H9 (cell line): Measurements from ENCODE around the gene UBE3B. TPM values are rescaled to one million over a fixed set of nuclear protein-coding genes. Genes with fewer than 3 reads are reported as not detected.

Source experiments
- DNase-seq: peaks from one replicate; pipeline ENCODE4 v3.0.0-alpha.2; 2017
- H2AFZ ChIP-seq: one replicate; pipeline ENCODE4 v1.6.1; 2013; ENCODE audit warnings: mild to moderate bottlenecking, low read length, control low read depth, moderate library complexity
- H2AK5ac ChIP-seq: 2 replicates; pipeline ENCODE4 v1.6.1; 2013; ENCODE audit warnings: low read length, control low read depth, mixed read lengths; ENCODE audit not compliant: insufficient read length
- H2BK120ac ChIP-seq: one replicate; pipeline ENCODE4 v1.6.1; 2013; ENCODE audit warnings: low read depth, mild to moderate bottlenecking, low read length, control low read depth, inconsistent platforms; ENCODE audit not compliant: poor library complexity, severe bottlenecking
- H2BK12ac ChIP-seq: 2 replicates; pipeline ENCODE4 v1.6.1; 2013; ENCODE audit warnings: low read length, control low read depth, mixed read lengths, low read depth; ENCODE audit not compliant: insufficient read length
- H2BK15ac ChIP-seq: 2 replicates; pipeline ENCODE4 v1.6.1; 2013; ENCODE audit warnings: low read depth, low read length, control low read depth
- H2BK20ac ChIP-seq: one replicate; pipeline ENCODE4 v1.6.1; 2013; ENCODE audit warnings: low read depth, mild to moderate bottlenecking, low read length, control low read depth, inconsistent platforms; ENCODE audit not compliant: poor library complexity, severe bottlenecking
- H2BK5ac ChIP-seq: 2 replicates; pipeline ENCODE4 v1.6.1; 2013; ENCODE audit warnings: low read length, control low read depth, mixed read lengths; ENCODE audit not compliant: insufficient read length
- H3K14ac ChIP-seq: 2 replicates; pipeline ENCODE4 v1.6.1; 2013; ENCODE audit warnings: low read length, control low read depth; ENCODE audit not compliant: insufficient read depth
- H3K18ac ChIP-seq: 2 replicates; pipeline ENCODE4 v1.6.1; 2013; ENCODE audit warnings: low read depth, mild to moderate bottlenecking, mixed read lengths, low read length, control low read depth; ENCODE audit not compliant: insufficient read length
- H3K23ac ChIP-seq: 2 replicates; pipeline ENCODE4 v1.6.1; 2013; ENCODE audit warnings: low read length, control low read depth, mixed read lengths, low read depth; ENCODE audit not compliant: insufficient read length
- H3K23me2 ChIP-seq: 2 replicates; pipeline ENCODE4 v1.6.1; 2013; ENCODE audit warnings: low read depth, mild to moderate bottlenecking, mixed read lengths, low read length, control low read depth; ENCODE audit not compliant: insufficient read length, poor library complexity, severe bottlenecking
- H3K27ac ChIP-seq: 2 replicates; pipeline ENCODE4 v1.5.1; 2013; ENCODE audit warnings: low read length, control low read depth, mixed read lengths, low read depth; ENCODE audit not compliant: insufficient read length
- H3K27me3 ChIP-seq: 2 replicates; pipeline ENCODE4 v1.6.1; 2013; ENCODE audit warnings: low read length, control low read depth, inconsistent platforms; ENCODE audit not compliant: insufficient read depth
- H3K4ac ChIP-seq: 2 replicates; pipeline ENCODE4 v1.6.1; 2013; ENCODE audit warnings: low read depth, mild to moderate bottlenecking, control low read depth, inconsistent platforms, low read length, moderate library complexity
- H3K4me1 ChIP-seq: 2 replicates; pipeline ENCODE4 v1.6.1; 2013; ENCODE audit warnings: low read length, control low read depth, inconsistent platforms; ENCODE audit not compliant: insufficient read depth
- H3K4me2 ChIP-seq: 2 replicates; pipeline ENCODE4 v1.6.1; 2013; ENCODE audit warnings: low read length, control low read depth, mixed read lengths; ENCODE audit not compliant: insufficient read length, insufficient read depth
- H3K56ac ChIP-seq: 2 replicates; pipeline ENCODE4 v1.6.1; 2013; ENCODE audit warnings: low read depth, mild to moderate bottlenecking, mixed read lengths, low read length, control low read depth; ENCODE audit not compliant: insufficient read length
- H3K79me1 ChIP-seq: 2 replicates; pipeline ENCODE4 v1.6.1; 2013; ENCODE audit warnings: low read depth, mild to moderate bottlenecking, moderate library complexity, low read length, control low read depth, inconsistent platforms; ENCODE audit not compliant: insufficient read depth, poor library complexity, severe bottlenecking
- H3K79me2 ChIP-seq: 2 replicates; pipeline ENCODE4 v1.6.1; 2013; ENCODE audit warnings: low read length, control low read depth, inconsistent platforms; ENCODE audit not compliant: insufficient read depth
- H3K9ac ChIP-seq: 2 replicates; pipeline ENCODE4 v1.6.1; 2013; ENCODE audit warnings: low read length, control low read depth, mixed read lengths; ENCODE audit not compliant: insufficient read length; ENCODE audit errors: extremely low read depth
- H3K9me3 ChIP-seq: one replicate; pipeline ENCODE4 v1.6.1; 2013; ENCODE audit warnings: low read depth, low read length, inconsistent platforms; ENCODE audit not compliant: control insufficient read depth
- H3T11ph ChIP-seq: one replicate; pipeline ENCODE4 v1.6.1; 2013; ENCODE audit warnings: mild to moderate bottlenecking, low read length, control low read depth, inconsistent platforms
- H4K20me1 ChIP-seq: one replicate; pipeline ENCODE4 v1.6.1; 2013; ENCODE audit not compliant: control insufficient read depth, insufficient read length, insufficient read depth
- H4K5ac ChIP-seq: 2 replicates; pipeline ENCODE4 v1.6.1; 2013; ENCODE audit warnings: low read depth, mild to moderate bottlenecking, mixed read lengths, low read length, control low read depth; ENCODE audit not compliant: insufficient read length
- H4K8ac ChIP-seq: replicated peaks from 2 replicates; pipeline ENCODE4 v1.6.1; 2013; ENCODE audit warnings: low read length, control low read depth, mixed read lengths, low read depth; ENCODE audit not compliant: insufficient read length
- H4K91ac ChIP-seq: 2 replicates; pipeline ENCODE4 v1.6.1; 2013; ENCODE audit warnings: low read depth, mild to moderate bottlenecking, moderate library complexity, mixed read lengths, low read length, control low read depth; ENCODE audit not compliant: insufficient read length
- H3K27ac Mint-ChIP-seq, 3 experiments: 2 replicates in 2 of 3; 3 replicates in 1 of 3; pipeline ENCODE4 v1.8.0; 2020 to 2021; ENCODE audit warnings: mixed read lengths in 3 of 3, mild to moderate bottlenecking in 1 of 3, moderate library complexity in 1 of 3
- H3K27me3 Mint-ChIP-seq: 2 replicates; pipeline ENCODE4 v1.8.0; 2021; ENCODE audit warnings: low read depth, mild to moderate bottlenecking, moderate library complexity, mixed read lengths
- H3K36me3 Mint-ChIP-seq, 3 experiments: 2 replicates in 2 of 3; 3 replicates in 1 of 3; pipeline ENCODE4 v1.8.0; 2020 to 2021; ENCODE audit warnings: low read depth in 3 of 3, mixed read lengths in 3 of 3; ENCODE audit not compliant: insufficient read depth in 1 of 3
- H3K4me1 Mint-ChIP-seq, 2 experiments: 2 replicates each; pipeline ENCODE4 v1.8.0; 2020; ENCODE audit warnings: mixed read lengths in 2 of 2
- H3K4me3 Mint-ChIP-seq, 2 experiments: 2 replicates in 1 of 2; 3 replicates in 1 of 2; pipeline ENCODE4 v1.8.0; 2020 to 2021; ENCODE audit warnings: mild to moderate bottlenecking in 2 of 2, mixed read lengths in 2 of 2, moderate library complexity in 1 of 2
- H3K9me3 Mint-ChIP-seq, 2 experiments: 2 replicates in 1 of 2; 3 replicates in 1 of 2; pipeline ENCODE4 v1.8.0; 2020; ENCODE audit warnings: mild to moderate bottlenecking in 2 of 2, mixed read lengths in 2 of 2, moderate library complexity in 1 of 2
- WGBS: extraction: QIAGEN DNeasy Blood & Tissue Kit; methylation state at CpG from one replicate; pipeline ENCODE4 v1.1.7; 2013; ENCODE audit warnings: missing lambda C conversion rate, low lambda C conversion rate, mixed read lengths; ENCODE audit not compliant: insufficient read length; ENCODE audit errors: extremely low coverage; 5-methylcytosine and 5-hydroxymethylcytosine counted together
- total RNA-seq: library from RNA; stranded (reverse); gene quantifications from 2 replicates; pipeline ENCODE4 v1.2.1, GENCODE V29; 2021
- TF ChIP-seq, protein P1 (sequence below): fragments of 200-600 bp; sonication (generic); conservative IDR thresholded peaks from 3 replicates; pipeline ENCODE4 v1.8.0; 2021; ENCODE audit warnings: antibody characterized with exemption, mild to moderate bottlenecking

UBE3B gene
- total RNA-seq, 1 experiment from 2014 or later, result 24.2 TPM

GRCh38 chr12:109559601-109560000 is 82.2 kb downstream of the UBE3B start:
- Histone ChIP-seq H2BK120ac (no peak overlapping the region), H3K23ac (no peak overlapping the region), H3K14ac (no peak overlapping the region), H4K91ac (no peak overlapping the region), H3K4me1 (no peaks in the 10 kb centered on the region), H3K79me2 (no peaks in the 10 kb centered on the region), H4K8ac (no peak overlapping the region), H3K27ac (no peak overlapping the region), H3K4ac (no peak overlapping the region), H2BK5ac (no peak overlapping the region), H2AK5ac (no peak overlapping the region), H3K18ac (no peak overlapping the region), H3K4me2 (no peak overlapping the region), H3K9ac (no peak overlapping the region), H2BK12ac (no peak overlapping the region), H3K56ac (no peak overlapping the region), H4K20me1 (no peaks in the 10 kb centered on the region), H3K9me3 (no peaks in the 10 kb centered on the region), H3K23me2 (no peaks in the 10 kb centered on the region), H4K5ac (no peak overlapping the region), H2AFZ (no peak overlapping the region), H3K27me3 (no peaks in the 10 kb centered on the region), H2BK20ac (no peak overlapping the region), H2BK15ac (no peak overlapping the region), H3T11ph (no peak overlapping the region), H3K79me1 (no peaks in the 10 kb centered on the region)
- H3K4me3 Mint-ChIP-seq, result no peak overlapping the region
- TF ChIP-seq, protein P1, sequence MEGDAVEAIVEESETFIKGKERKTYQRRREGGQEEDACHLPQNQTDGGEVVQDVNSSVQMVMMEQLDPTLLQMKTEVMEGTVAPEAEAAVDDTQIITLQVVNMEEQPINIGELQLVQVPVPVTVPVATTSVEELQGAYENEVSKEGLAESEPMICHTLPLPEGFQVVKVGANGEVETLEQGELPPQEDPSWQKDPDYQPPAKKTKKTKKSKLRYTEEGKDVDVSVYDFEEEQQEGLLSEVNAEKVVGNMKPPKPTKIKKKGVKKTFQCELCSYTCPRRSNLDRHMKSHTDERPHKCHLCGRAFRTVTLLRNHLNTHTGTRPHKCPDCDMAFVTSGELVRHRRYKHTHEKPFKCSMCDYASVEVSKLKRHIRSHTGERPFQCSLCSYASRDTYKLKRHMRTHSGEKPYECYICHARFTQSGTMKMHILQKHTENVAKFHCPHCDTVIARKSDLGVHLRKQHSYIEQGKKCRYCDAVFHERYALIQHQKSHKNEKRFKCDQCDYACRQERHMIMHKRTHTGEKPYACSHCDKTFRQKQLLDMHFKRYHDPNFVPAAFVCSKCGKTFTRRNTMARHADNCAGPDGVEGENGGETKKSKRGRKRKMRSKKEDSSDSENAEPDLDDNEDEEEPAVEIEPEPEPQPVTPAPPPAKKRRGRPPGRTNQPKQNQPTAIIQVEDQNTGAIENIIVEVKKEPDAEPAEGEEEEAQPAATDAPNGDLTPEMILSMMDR, result no peak
- WGBS, result no CpG with 5 or more reads among the region's 10 CpGs
- DNase-seq, result no peak
- no peak overlapping the region for H3K27ac Mint-ChIP-seq
- no peaks in the 10 kb centered on the region for H3K27me3 Mint-ChIP-seq
- peaks cover 13 to 15% (median 14%) of the 10 kb centered on the region in 3 experiments for H3K36me3 Mint-ChIP-seq
- no peaks in the 10 kb centered on the region; a peak in 1 of 5 replicates for H3K9me3 Mint-ChIP-seq
- H3K4me1 Mint-ChIP-seq, result peaks cover 2 to 6% of the 10 kb centered on the region in 2 experiments; a peak in 3 of 4 replicates
